A549 (cell line): ENCODE measurements around the gene EXOC3.

Experiments
- CHD2 ChIP-seq: fragments of 150-350 bp; IDR thresholded peaks from 2 replicates; pipeline ENCODE4 v1.6.1; 2014; ENCODE audit warnings: low read length; ENCODE audit not compliant: partially characterized antibody
- EP300 ChIP-seq, 2 experiments: fragments of >200 bp; sonication (Bioruptor Twin); formaldehyde crosslinking; IDR thresholded peaks; 2 replicates in 1 of 2; 3 replicates in 1 of 2; pipeline ENCODE4 v1.6.1; 2016 to 2017
- ESRRA ChIP-seq: fragments of 150-350 bp; IDR thresholded peaks from 2 replicates; pipeline ENCODE4 v1.6.1; 2014; ENCODE audit warnings: mild to moderate bottlenecking, low read length, borderline replicate concordance
- HOXA7 ChIP-seq: fragments of 250-450 bp; sonication (Bioruptor Pico); IDR thresholded peaks from 2 replicates; pipeline ENCODE4 v1.5.0; 2020; ENCODE audit warnings: mild to moderate bottlenecking, moderate library complexity
- MAFK ChIP-seq: fragments of 450-650 bp; IDR thresholded peaks from 2 replicates; pipeline ENCODE4 v1.6.1; 2014; ENCODE audit not compliant: partially characterized antibody
- NR3C1 ChIP-seq: fragments of >200 bp; sonication (Bioruptor Twin); formaldehyde crosslinking; IDR thresholded peaks from 3 replicates; pipeline ENCODE4 v1.6.1; 2017
- RAD21 ChIP-seq, 2 experiments: fragments of >200 bp in 1 of 2; sonication (Bioruptor Twin) in 1 of 2; formaldehyde crosslinking in 1 of 2; IDR thresholded peaks in 1 of 2; conservative IDR thresholded peaks in 1 of 2; 2 replicates in 1 of 2; 3 replicates in 1 of 2; pipeline ENCODE4 v1.6.1; 2012 to 2018; ENCODE audit warnings: inconsistent platforms in 1 of 2
- TF ChIP-seq, protein P1 (sequence below): fragments of >200 bp; sonication (Bioruptor Twin); formaldehyde crosslinking; IDR thresholded peaks from 3 replicates; pipeline ENCODE4 v1.6.1; 2016
- TF ChIP-seq, protein P2 (sequence below): fragments of >200 bp; sonication (Bioruptor Twin); formaldehyde crosslinking; IDR thresholded peaks from 3 replicates; pipeline ENCODE4 v1.5.1; 2016
- TF ChIP-seq, protein P3 (sequence below): IDR thresholded peaks from 2 replicates; pipeline ENCODE4 v1.6.1; 2012

DNA sequence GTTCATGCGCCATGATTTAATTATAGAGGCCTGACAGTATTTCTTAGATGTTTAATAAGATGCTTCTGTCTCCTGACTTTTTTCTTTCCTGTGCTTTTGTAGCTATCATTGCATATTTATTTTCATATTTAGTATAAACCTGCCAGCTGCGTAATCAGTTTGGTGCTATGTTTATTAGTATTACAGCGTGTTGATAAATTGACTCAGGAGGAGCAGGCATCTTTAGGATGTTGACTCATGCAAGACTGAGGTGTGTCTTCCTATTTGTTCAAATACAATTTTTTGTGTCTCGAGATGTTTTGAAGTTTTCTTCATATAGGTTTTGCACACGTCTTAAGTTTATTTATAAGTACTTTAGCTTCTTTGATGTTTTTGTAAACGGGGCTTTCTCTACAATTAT, 35.9 kb upstream of the EXOC3 start:
- TF ChIP-seq ESRRA (no peak), HOXA7 (CRISPR knock-in tag) (no peak), MAFK (no peak), NR3C1 (no peak), CHD2 (no peak), RAD21 (conservative IDR thresholded peaks at IDR 0.05 in 1 of 2, IDR thresholded peaks at IDR 0.05 in 1 of 2) (no peak), EP300 (IDR thresholded peaks at IDR 0.05) (no peak)
- TF ChIP-seq, protein P1, sequence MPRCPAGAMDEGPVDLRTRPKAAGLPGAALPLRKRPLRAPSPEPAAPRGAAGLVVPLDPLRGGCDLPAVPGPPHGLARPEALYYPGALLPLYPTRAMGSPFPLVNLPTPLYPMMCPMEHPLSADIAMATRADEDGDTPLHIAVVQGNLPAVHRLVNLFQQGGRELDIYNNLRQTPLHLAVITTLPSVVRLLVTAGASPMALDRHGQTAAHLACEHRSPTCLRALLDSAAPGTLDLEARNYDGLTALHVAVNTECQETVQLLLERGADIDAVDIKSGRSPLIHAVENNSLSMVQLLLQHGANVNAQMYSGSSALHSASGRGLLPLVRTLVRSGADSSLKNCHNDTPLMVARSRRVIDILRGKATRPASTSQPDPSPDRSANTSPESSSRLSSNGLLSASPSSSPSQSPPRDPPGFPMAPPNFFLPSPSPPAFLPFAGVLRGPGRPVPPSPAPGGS: no peak
- TF ChIP-seq, protein P2, sequence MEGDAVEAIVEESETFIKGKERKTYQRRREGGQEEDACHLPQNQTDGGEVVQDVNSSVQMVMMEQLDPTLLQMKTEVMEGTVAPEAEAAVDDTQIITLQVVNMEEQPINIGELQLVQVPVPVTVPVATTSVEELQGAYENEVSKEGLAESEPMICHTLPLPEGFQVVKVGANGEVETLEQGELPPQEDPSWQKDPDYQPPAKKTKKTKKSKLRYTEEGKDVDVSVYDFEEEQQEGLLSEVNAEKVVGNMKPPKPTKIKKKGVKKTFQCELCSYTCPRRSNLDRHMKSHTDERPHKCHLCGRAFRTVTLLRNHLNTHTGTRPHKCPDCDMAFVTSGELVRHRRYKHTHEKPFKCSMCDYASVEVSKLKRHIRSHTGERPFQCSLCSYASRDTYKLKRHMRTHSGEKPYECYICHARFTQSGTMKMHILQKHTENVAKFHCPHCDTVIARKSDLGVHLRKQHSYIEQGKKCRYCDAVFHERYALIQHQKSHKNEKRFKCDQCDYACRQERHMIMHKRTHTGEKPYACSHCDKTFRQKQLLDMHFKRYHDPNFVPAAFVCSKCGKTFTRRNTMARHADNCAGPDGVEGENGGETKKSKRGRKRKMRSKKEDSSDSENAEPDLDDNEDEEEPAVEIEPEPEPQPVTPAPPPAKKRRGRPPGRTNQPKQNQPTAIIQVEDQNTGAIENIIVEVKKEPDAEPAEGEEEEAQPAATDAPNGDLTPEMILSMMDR: no peak
- TF ChIP-seq, protein P3, sequence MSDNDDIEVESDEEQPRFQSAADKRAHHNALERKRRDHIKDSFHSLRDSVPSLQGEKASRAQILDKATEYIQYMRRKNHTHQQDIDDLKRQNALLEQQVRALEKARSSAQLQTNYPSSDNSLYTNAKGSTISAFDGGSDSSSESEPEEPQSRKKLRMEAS: no peak
